BJ (cell line): ENCODE results near the gene COL7A1. TPM values are rescaled to one million over a fixed set of nuclear protein-coding genes. Genes with fewer than 3 reads are reported as not detected.

Experiments
- CTCF ChIA-PET: fragments of 350-600 bp; formaldehyde crosslinking; extraction: SDS; loops from one replicate; lab custom pipeline; 2021; ENCODE audit warnings: antibody characterized with exemption, inconsistent platforms; lab: Yijun Ruan, JAX
- POLR2A ChIA-PET: fragments of 300-600 bp; sonication (Branson Sonifier 250); formaldehyde crosslinking; extraction: SDS; loops from one replicate; lab custom pipeline; 2021; ENCODE audit warnings: antibody characterized with exemption; lab: Charles Lee
- DNase-seq: peaks from one replicate; pipeline ENCODE4 v3.0.0-alpha.2; 2011; ENCODE audit warnings: low read depth
- H3K27me3 ChIP-seq: 2 replicates; pipeline ENCODE4 v1.6.0; 2011; ENCODE audit warnings: low read length; ENCODE audit not compliant: control insufficient read depth, insufficient read depth
- H3K36me3 ChIP-seq: 2 replicates; pipeline ENCODE4 v1.5.1; 2011; ENCODE audit warnings: low read length; ENCODE audit not compliant: control insufficient read depth, insufficient read depth
- H3K4me3 ChIP-seq: 2 replicates; pipeline ENCODE4 v1.5.1; 2011; ENCODE audit warnings: low read depth, mild to moderate bottlenecking, control low read depth, low read length
- polyA plus RNA-seq: library from polyadenylated mRNA; depleted of rRNA; stranded (reverse); fragments of >200 nt; gene quantifications from 2 replicates; pipeline ENCODE4 v1.2.3, GENCODE V29; 2011
- TF ChIP-seq, protein P1 (sequence below): IDR thresholded peaks from 2 replicates; pipeline ENCODE4 v1.5.1; 2011; ENCODE audit warnings: low read depth, mild to moderate bottlenecking, control low read depth, inconsistent platforms, low read length, moderate library complexity; ENCODE audit not compliant: insufficient read depth

COL7A1 gene
- polyA plus RNA-seq, 1 experiment, result 60.8 TPM

DNA sequence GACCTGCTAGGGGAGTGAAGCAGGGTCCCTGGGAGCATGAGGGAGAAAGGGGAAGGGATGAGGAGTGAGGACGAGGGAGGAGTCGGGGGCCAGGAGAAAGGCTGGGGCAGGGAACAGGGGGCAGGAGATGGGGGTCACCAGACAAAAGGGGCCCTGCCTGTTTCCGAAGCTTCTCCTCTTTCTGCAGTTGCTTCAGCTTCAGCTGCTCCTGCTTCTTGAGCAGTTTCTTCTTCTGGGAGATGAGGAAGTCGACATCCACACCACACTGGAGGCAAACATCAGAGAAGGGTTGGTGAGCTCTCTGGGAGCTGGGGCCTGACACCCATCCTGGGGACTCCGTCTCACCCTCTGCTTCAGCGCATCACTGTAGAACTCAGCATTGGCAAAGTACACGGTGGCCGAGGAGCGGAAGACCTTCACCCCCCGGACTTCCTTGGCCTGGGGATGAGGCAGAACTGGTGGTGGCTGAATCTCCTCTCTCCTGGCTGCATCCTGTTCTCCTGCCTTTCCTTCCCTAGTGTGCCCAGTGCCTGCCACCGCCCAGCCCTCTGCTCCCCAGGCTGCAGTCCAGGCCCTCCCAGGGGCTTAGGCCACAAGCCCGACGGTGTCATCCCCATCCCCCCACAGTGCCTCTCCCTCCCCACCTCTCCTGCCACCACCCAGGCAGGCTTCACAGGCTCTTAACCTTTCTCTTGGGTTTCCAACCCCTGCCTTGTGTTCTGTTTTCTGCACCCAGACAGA, 33.3 kb upstream of the COL7A1 start:
- Histone ChIP-seq H3K36me3 (peaks cover 58% of the 10 kb centered on the region), H3K4me3 (no peak overlapping the region), H3K27me3 (no peaks in the 10 kb centered on the region)
- TF ChIP-seq, protein P1, sequence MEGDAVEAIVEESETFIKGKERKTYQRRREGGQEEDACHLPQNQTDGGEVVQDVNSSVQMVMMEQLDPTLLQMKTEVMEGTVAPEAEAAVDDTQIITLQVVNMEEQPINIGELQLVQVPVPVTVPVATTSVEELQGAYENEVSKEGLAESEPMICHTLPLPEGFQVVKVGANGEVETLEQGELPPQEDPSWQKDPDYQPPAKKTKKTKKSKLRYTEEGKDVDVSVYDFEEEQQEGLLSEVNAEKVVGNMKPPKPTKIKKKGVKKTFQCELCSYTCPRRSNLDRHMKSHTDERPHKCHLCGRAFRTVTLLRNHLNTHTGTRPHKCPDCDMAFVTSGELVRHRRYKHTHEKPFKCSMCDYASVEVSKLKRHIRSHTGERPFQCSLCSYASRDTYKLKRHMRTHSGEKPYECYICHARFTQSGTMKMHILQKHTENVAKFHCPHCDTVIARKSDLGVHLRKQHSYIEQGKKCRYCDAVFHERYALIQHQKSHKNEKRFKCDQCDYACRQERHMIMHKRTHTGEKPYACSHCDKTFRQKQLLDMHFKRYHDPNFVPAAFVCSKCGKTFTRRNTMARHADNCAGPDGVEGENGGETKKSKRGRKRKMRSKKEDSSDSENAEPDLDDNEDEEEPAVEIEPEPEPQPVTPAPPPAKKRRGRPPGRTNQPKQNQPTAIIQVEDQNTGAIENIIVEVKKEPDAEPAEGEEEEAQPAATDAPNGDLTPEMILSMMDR, result no peak
- DNase-seq, result no peak
- POLR2A ChIA-PET, result no interaction called here
- CTCF ChIA-PET, result interaction anchor here (1.8 kb wide), 1 partner anchor 70 kb away, joined by 5 read pairs; no protein-coding TSS in a partner anchor

DNA sequence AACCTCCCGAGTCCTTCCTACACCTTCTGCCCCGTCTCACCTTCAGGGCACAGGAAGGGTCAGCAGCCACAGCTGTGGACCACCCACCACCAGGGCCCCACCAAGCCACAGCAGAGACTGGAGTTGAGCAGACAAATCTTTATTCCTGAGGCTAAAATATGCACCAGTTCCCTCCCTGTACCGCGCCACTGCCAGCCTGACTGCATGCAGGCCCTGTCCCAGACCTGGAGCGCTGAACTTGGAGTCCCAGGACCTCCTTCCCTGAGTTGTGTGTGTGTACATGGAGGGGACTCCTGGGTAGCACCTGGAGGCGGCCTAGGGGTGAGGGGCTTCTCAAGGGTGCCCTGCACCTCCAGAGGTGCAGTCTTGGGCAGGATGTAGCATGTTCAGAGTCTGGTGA, 30.5 kb upstream of the COL7A1 start:
- H3K36me3 ChIP-seq, result peaks cover 43% of the 10 kb centered on the region
- H3K27me3 ChIP-seq, result no peaks in the 10 kb centered on the region
- POLR2A ChIA-PET, result no interaction called here
- DNase-seq, result no peak
- CTCF ChIA-PET, result interaction anchor here (5.9 kb wide), 1 partner anchor 10 kb away, joined by 36 read pairs; the partner anchor contains the start of gene SLC26A6
- no peak overlapping the region for H3K4me3 ChIP-seq
- TF ChIP-seq, protein P1, result no peak

DNA sequence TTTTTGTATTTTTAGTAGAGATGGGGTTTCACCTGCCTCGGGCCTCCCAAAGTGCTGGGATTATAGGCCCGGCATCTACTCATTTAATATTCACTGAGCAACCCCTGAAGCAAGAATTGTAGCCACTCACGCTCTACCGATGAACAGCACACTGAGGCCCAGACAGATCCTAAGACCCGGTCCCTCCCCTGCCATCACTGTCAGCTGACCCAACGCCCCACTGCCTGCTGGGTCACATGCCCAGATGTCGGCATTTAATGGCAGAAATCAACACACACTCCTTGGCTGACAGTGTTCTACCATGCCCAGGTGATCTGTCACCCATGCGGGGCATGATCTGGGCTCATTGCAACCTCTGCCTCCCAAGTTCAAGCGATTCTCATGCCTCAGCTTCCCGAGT, 29.6 kb upstream of the COL7A1 start:
- POLR2A ChIA-PET, result interaction anchor here (0.6 kb wide), 1 partner anchor 71 kb away, joined by 4 read pairs; no protein-coding TSS in a partner anchor
- H3K36me3 ChIP-seq, result peaks cover 39% of the 10 kb centered on the region
- DNase-seq, result no peak
- no peaks in the 10 kb centered on the region for H3K27me3 ChIP-seq
- CTCF ChIA-PET, result interaction anchor here (5.9 kb wide), 1 partner anchor 10 kb away, joined by 36 read pairs; the partner anchor contains the start of gene SLC26A6
- TF ChIP-seq, protein P1, result no peak
- H3K4me3 ChIP-seq, result no peak overlapping the region

DNA sequence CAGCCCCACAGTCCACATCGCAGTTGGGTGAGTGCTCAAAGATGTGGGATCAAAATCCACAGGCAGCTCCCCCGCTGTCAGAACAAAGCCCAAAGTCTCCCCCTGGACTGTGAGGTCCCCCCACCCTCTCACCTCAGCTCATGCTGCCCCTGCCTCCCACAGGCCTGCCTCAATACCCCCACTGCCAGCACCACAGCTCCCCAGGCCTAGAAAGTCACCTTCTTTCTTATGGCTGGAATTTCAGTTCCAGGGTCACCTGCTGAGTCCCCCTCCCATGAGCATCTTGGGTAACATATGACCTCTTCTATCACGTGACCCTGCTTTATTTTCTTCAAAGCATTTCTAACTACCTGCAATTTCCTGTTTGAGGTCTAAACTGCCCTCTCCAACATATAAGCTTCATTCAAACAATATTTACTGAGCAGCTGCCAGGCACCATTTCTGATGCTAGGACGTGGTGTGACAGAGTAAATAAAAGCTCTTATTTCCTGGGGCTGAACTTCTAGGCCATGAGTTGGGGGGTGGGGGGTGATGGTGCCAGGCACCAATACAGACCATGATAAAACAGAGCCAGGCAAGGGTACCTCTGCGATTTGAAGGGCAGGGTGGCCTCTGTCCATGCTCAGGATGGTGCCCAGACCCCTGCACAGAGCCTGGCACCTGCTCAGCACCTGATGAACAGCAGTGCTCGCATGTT, 28.9 kb upstream of the COL7A1 start:
- DNase-seq, result no peak
- Histone ChIP-seq H3K27me3 (no peaks in the 10 kb centered on the region), H3K4me3 (no peak overlapping the region), H3K36me3 (peaks cover 36% of the 10 kb centered on the region)
- ChIA-PET CTCF (interaction anchor here (1.5 to 5.9 kb wide), 2 partner anchors 11 to 31 kb away, joined by 3 to 36 read pairs; partner anchors contain the start of gene SLC26A6), POLR2A (interaction anchor here (0.6 kb wide), 1 partner anchor 71 kb away, joined by 4 read pairs; no protein-coding TSS in a partner anchor)
- TF ChIP-seq, protein P1, result no peak

DNA sequence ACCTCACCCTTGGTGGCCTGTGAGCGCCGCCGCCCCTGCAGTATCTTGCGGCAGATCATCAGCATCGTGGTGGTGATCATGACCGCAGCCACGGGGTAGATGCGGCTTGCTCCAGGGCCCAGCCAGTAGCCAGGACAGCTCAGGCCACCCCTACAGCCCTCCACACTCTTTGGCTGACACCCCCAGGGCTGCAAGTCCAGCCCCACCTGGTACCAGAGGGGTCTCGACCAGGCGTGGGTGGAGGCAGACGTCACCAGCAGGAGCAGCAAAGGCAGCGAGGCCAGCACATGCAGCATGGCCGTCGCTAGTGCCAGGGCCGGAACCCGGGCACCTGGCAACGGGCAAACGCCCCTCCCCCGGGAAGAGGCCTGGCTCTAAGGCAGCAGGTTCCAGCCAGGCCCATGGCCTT, 26.3 kb upstream of the COL7A1 start, which contains the start of gene TMEM89:
TSS of gene TMEM89 (minus strand) at position 309 of the 409 bp plus-strand sequence. CDS start at position 296, 13 bp downstream.
- no peak for DNase-seq
- CTCF ChIA-PET, result interaction anchor here (0.9 to 5.9 kb wide), 2 partner anchors 14 to 74 kb away, joined by 4 to 36 read pairs; partner anchors contain the start of gene SLC26A6
- TF ChIP-seq, protein P1, result no peak
- Histone ChIP-seq H3K4me3 (no peak within 1 kb of the TSS), H3K36me3 (peaks cover 21% of the 10 kb centered on the region), H3K27me3 (no peaks in the 10 kb centered on the region)
- POLR2A ChIA-PET, result no interaction called here
